ENCODE results near the gene ZNF217.

DNA sequence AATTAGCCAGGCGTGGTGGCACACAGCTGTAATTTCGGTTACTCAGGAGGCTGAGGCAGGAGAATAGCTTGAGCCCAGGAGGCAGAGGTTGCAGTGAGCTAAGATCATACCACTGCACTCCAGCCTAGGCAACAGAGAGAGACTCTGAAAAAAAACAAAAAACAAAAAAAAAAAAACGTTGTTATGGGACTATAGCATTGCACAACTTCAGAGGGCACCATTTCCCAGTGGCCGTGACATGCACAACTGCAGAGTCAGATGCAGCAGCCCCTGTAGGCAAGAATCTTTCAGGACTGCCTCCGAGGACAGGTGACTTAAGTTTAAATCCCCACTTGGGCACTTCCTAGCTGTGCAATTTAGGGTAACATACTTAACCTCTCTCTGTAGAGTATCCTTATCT, 64.0 kb downstream of the ZNF217 start:
- TF ChIP-seq POLR2A (IDR thresholded peaks at IDR 0.05), result no peak
- TF ChIP-seq CTCF (IDR thresholded peaks at IDR 0.05), result no peak

Measured in body of pancreas (tissue), 4 donors.